HEK293 (cell line): ENCODE measurements around the gene KLHL17.

ENCODE experiments used
- GLIS1 ChIP-seq: fragments of 450-650 bp; formaldehyde crosslinking; IDR thresholded peaks from 2 replicates; pipeline ENCODE4 v1.5.1; 2016; ENCODE audit warnings: missing biosample characterization, missing genetic modification characterization
- HOXA7 ChIP-seq: sonication (generic); formaldehyde crosslinking; IDR thresholded peaks from 2 replicates; pipeline ENCODE4 v1.8.1; 2022; ENCODE audit warnings: missing genetic modification reagents, borderline replicate concordance
- HOXD13 ChIP-seq: sonication (generic); formaldehyde crosslinking; IDR thresholded peaks from 2 replicates; pipeline ENCODE4 v1.8.0; 2022; ENCODE audit warnings: missing genetic modification reagents, borderline replicate concordance
- KLF7 ChIP-seq: fragments of 450-650 bp; formaldehyde crosslinking; IDR thresholded peaks from 2 replicates; pipeline ENCODE4 v1.5.1; 2016; ENCODE audit warnings: missing biosample characterization, missing genetic modification characterization, borderline replicate concordance
- ZIC2 ChIP-seq: fragments of 450-650 bp; formaldehyde crosslinking; IDR thresholded peaks from 2 replicates; pipeline ENCODE4 v1.5.1; 2016; ENCODE audit warnings: missing biosample characterization, missing genetic modification characterization
- ZNF169 ChIP-seq: fragments of 450-650 bp; formaldehyde crosslinking; IDR thresholded peaks from 2 replicates; pipeline ENCODE4 v1.5.1; 2016; ENCODE audit warnings: missing biosample characterization, missing genetic modification characterization
- ZNF174 ChIP-seq: fragments of 450-650 bp; formaldehyde crosslinking; IDR thresholded peaks from 2 replicates; pipeline ENCODE4 v1.5.0; 2017; ENCODE audit warnings: missing biosample characterization, mild to moderate bottlenecking, missing genetic modification characterization
- ZNF23 ChIP-seq: fragments of 450-650 bp; formaldehyde crosslinking; IDR thresholded peaks from 2 replicates; pipeline ENCODE4 v1.5.1; 2016; ENCODE audit warnings: missing biosample characterization, missing genetic modification characterization, borderline replicate concordance
- ZNF266 ChIP-seq: fragments of 450-650 bp; formaldehyde crosslinking; IDR thresholded peaks from 2 replicates; pipeline ENCODE4 v1.5.1; 2016; ENCODE audit warnings: missing biosample characterization, missing genetic modification characterization, low read depth
- ZNF354C ChIP-seq: fragments of 450-650 bp; formaldehyde crosslinking; IDR thresholded peaks from 2 replicates; pipeline ENCODE4 v1.5.1; 2016; ENCODE audit warnings: missing biosample characterization, missing genetic modification characterization, low read depth, borderline replicate concordance
- ZNF37A ChIP-seq: fragments of 450-650 bp; IDR thresholded peaks from 2 replicates; pipeline ENCODE4 v1.5.1; 2018; ENCODE audit warnings: missing biosample characterization, missing genetic modification characterization
- ZNF610 ChIP-seq: fragments of 450-650 bp; formaldehyde crosslinking; IDR thresholded peaks from 2 replicates; pipeline ENCODE4 v1.5.1; 2016; ENCODE audit warnings: missing biosample characterization, missing genetic modification characterization, borderline replicate concordance
- ZNF654 ChIP-seq: fragments of 450-650 bp; formaldehyde crosslinking; IDR thresholded peaks from 2 replicates; pipeline ENCODE4 v1.5.1; 2016; ENCODE audit warnings: low read depth, missing biosample characterization, missing genetic modification characterization
- ZNF658 ChIP-seq: fragments of 450-650 bp; formaldehyde crosslinking; IDR thresholded peaks from 2 replicates; pipeline ENCODE4; 2016; ENCODE audit warnings: missing biosample characterization, missing genetic modification characterization
- ZNF707 ChIP-seq: fragments of 450-650 bp; formaldehyde crosslinking; IDR thresholded peaks from 2 replicates; pipeline ENCODE4 v1.5.1; 2016; ENCODE audit warnings: missing biosample characterization, missing genetic modification characterization
- ZNF777 ChIP-seq: fragments of 450-650 bp; formaldehyde crosslinking; IDR thresholded peaks from 2 replicates; pipeline ENCODE4 v1.5.1; 2017; ENCODE audit warnings: missing biosample characterization, missing genetic modification characterization, borderline replicate concordance
- ZNF792 ChIP-seq: fragments of 450-650 bp; formaldehyde crosslinking; IDR thresholded peaks from 2 replicates; pipeline ENCODE4 v1.5.1; 2016; ENCODE audit warnings: missing biosample characterization, missing genetic modification characterization
- TF ChIP-seq, protein P1 (sequence below): fragments of 450-650 bp; formaldehyde crosslinking; IDR thresholded peaks from 2 replicates; pipeline ENCODE4 v1.5.1; 2016; ENCODE audit warnings: missing biosample characterization, missing genetic modification characterization, borderline replicate concordance
- TF ChIP-seq, protein P2 (sequence below): fragments of 450-650 bp; formaldehyde crosslinking; conservative IDR thresholded peaks from 2 replicates; pipeline ENCODE4 v1.5.1; 2016; ENCODE audit warnings: low read depth, missing biosample characterization, missing genetic modification characterization
- TF ChIP-seq, protein P3 (sequence below): fragments of 450-650 bp; formaldehyde crosslinking; IDR thresholded peaks from 2 replicates; pipeline ENCODE4 v1.5.1; 2017; ENCODE audit warnings: missing biosample characterization, missing genetic modification characterization

The KLHL17 gene

GRCh38 chr1:933603-933940 lies 26.8 kb upstream of the KLHL17 start (continued):
- TF ChIP-seq, protein P1, sequence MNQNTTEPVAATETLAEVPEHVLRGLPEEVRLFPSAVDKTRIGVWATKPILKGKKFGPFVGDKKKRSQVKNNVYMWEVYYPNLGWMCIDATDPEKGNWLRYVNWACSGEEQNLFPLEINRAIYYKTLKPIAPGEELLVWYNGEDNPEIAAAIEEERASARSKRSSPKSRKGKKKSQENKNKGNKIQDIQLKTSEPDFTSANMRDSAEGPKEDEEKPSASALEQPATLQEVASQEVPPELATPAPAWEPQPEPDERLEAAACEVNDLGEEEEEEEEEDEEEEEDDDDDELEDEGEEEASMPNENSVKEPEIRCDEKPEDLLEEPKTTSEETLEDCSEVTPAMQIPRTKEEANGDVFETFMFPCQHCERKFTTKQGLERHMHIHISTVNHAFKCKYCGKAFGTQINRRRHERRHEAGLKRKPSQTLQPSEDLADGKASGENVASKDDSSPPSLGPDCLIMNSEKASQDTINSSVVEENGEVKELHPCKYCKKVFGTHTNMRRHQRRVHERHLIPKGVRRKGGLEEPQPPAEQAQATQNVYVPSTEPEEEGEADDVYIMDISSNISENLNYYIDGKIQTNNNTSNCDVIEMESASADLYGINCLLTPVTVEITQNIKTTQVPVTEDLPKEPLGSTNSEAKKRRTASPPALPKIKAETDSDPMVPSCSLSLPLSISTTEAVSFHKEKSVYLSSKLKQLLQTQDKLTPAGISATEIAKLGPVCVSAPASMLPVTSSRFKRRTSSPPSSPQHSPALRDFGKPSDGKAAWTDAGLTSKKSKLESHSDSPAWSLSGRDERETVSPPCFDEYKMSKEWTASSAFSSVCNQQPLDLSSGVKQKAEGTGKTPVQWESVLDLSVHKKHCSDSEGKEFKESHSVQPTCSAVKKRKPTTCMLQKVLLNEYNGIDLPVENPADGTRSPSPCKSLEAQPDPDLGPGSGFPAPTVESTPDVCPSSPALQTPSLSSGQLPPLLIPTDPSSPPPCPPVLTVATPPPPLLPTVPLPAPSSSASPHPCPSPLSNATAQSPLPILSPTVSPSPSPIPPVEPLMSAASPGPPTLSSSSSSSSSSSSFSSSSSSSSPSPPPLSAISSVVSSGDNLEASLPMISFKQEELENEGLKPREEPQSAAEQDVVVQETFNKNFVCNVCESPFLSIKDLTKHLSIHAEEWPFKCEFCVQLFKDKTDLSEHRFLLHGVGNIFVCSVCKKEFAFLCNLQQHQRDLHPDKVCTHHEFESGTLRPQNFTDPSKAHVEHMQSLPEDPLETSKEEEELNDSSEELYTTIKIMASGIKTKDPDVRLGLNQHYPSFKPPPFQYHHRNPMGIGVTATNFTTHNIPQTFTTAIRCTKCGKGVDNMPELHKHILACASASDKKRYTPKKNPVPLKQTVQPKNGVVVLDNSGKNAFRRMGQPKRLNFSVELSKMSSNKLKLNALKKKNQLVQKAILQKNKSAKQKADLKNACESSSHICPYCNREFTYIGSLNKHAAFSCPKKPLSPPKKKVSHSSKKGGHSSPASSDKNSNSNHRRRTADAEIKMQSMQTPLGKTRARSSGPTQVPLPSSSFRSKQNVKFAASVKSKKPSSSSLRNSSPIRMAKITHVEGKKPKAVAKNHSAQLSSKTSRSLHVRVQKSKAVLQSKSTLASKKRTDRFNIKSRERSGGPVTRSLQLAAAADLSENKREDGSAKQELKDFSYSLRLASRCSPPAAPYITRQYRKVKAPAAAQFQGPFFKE (tag by site-specific recombination): no peak
- TF ChIP-seq ZNF610 (tag by site-specific recombination): no peak
- TF ChIP-seq, protein P2, sequence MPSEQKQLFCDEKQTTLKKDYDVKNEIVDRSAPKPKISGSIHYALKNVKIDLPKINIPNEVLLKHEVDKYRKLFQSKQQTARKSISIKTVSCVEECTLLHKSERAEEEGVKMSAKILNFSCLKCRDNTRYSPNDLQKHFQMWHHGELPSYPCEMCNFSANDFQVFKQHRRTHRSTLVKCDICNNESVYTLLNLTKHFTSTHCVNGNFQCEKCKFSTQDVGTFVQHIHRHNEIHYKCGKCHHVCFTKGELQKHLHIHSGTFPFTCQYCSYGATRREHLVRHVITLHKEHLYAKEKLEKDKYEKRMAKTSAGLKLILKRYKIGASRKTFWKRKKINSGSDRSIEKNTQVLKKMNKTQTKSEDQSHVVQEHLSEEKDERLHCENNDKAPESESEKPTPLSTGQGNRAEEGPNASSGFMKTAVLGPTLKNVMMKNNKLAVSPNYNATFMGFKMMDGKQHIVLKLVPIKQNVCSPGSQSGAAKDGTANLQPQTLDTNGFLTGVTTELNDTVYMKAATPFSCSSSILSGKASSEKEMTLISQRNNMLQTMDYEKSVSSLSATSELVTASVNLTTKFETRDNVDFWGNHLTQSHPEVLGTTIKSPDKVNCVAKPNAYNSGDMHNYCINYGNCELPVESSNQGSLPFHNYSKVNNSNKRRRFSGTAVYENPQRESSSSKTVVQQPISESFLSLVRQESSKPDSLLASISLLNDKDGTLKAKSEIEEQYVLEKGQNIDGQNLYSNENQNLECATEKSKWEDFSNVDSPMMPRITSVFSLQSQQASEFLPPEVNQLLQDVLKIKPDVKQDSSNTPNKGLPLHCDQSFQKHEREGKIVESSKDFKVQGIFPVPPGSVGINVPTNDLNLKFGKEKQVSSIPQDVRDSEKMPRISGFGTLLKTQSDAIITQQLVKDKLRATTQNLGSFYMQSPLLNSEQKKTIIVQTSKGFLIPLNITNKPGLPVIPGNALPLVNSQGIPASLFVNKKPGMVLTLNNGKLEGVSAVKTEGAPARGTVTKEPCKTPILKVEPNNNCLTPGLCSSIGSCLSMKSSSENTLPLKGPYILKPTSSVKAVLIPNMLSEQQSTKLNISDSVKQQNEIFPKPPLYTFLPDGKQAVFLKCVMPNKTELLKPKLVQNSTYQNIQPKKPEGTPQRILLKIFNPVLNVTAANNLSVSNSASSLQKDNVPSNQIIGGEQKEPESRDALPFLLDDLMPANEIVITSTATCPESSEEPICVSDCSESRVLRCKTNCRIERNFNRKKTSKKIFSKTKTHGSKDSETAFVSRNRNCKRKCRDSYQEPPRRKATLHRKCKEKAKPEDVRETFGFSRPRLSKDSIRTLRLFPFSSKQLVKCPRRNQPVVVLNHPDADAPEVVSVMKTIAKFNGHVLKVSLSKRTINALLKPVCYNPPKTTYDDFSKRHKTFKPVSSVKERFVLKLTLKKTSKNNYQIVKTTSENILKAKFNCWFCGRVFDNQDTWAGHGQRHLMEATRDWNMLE: no peak
- no peak for TF ChIP-seq ZNF707 (tag by site-specific recombination)
- no peak for TF ChIP-seq ZNF777 (tag by site-specific recombination)
- no peak for TF ChIP-seq ZNF654 (tag by site-specific recombination)
- no peak for TF ChIP-seq ZNF37A (tag by site-specific recombination)
- no peak for TF ChIP-seq KLF7 (tag by site-specific recombination)
- TF ChIP-seq ZNF266 (tag by site-specific recombination): no peak
- no peak for TF ChIP-seq ZNF23 (tag by site-specific recombination)
- no peak for TF ChIP-seq ZNF792 (tag by site-specific recombination)
- TF ChIP-seq ZNF658: no peak
- TF ChIP-seq HOXD13 (CRISPR knock-in tag): no peak
- TF ChIP-seq ZNF169: no peak
- peak; percentile 100 for TF ChIP-seq GLIS1 (tag by site-specific recombination)
- TF ChIP-seq ZNF354C (tag by site-specific recombination): no peak
- peak; percentile 99 for TF ChIP-seq ZIC2 (tag by site-specific recombination)
- TF ChIP-seq HOXA7 (CRISPR knock-in tag): no peak
- TF ChIP-seq, protein P3, sequence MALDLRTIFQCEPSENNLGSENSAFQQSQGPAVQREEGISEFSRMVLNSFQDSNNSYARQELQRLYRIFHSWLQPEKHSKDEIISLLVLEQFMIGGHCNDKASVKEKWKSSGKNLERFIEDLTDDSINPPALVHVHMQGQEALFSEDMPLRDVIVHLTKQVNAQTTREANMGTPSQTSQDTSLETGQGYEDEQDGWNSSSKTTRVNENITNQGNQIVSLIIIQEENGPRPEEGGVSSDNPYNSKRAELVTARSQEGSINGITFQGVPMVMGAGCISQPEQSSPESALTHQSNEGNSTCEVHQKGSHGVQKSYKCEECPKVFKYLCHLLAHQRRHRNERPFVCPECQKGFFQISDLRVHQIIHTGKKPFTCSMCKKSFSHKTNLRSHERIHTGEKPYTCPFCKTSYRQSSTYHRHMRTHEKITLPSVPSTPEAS (tag by site-specific recombination): no peak
- TF ChIP-seq ZNF174: no peak
